ENCODE measurements around the gene NOL3.

NOL3 gene

GRCh38 chr16:67190041-67190440, 19.7 kb downstream of the NOL3 start, which contains the start of gene EXOC3L1:
EXOC3L1 (minus strand) TSS chr16:67190136; CDS start chr16:67189676, 460 bp downstream.
- no peak for DNase-seq (ENCODE audit: low read depth)

DNA sequence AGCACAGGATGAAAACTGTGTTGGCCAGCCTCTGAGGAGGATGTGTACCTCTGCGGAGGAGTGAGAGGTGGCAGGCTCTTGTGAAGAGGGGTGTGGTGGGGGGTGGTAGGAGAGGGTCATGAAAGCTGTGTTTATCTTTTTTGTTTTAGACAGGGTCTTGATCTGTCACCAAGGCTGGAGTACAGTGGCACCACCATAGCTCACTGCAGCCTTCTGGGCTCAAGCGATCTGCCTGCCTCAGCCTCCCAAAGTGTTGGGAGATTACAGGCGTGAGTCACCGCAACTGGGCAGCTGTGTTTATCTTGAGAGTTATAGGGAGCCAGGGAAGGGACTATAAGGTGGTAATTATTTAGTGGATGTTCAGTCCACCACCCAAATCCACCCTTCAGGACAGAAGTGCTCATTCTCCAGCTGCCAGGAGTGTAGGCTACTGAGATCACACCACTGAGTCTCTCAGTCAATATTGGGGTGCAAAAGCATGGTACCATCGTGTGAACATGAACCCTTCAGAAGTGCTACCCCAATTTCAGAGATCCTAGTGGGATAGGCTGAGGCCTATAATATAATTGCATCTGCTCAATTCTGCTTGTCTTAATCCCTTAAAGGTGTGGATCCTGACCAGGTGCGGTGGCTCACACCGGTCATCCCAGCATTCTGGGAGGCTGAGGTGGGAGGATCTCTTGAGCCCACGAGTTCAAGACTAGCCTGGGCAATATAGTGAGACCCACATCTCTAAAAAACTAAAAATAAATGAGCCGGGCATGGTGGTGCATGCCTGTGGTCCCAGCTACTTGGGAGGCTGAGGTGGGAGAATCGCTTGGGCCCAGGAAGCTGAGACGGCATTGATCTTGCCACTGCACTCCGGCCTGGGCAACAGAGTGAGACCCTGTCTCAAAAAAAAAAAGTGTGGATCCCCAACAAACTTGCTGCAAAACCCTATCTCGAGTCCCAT, 20.4 kb downstream of the NOL3 start:
- DNase-seq (ENCODE audit: low read depth), result no peak

GRCh38 chr16:67191411-67191994, 21.2 kb downstream of the NOL3 start:
- DNase-seq (ENCODE audit: low read depth), result no peak

- DNase-seq (ENCODE audit: low read depth), result peak; percentile 67
Observed at GRCh38 chr16:67191995-67192681, 21.8 kb downstream of the NOL3 start, which contains the start of gene E2F4. E2F4 (plus strand) TSS chr16:67192155; CDS start chr16:67192228, 73 bp downstream.

GRCh38 chr16:67192781-67193361, 22.5 kb downstream of the NOL3 start:
- DNase-seq (ENCODE audit: low read depth), result no peak

DNA sequence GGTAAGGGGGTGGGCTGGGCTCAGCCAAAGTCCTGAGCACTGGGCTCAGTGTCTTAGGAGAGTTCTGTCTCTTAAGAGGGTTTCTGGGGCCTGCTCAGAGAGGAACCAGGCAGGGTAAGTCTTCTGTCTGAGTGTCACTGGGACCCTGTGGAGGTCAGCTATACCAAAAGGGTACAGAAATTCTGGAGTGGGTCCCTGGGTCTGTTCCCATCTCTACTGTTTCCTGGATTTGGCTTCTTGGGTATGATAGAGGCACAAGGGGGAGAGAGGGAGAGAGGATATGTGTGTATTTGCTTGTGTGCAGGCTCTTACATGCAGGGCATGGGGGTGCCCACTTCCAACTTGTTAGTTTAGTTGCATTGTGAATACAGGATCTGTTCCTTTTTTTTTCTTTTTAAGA, 23.2 kb downstream of the NOL3 start:
- no peak for DNase-seq (ENCODE audit: low read depth)

DNA sequence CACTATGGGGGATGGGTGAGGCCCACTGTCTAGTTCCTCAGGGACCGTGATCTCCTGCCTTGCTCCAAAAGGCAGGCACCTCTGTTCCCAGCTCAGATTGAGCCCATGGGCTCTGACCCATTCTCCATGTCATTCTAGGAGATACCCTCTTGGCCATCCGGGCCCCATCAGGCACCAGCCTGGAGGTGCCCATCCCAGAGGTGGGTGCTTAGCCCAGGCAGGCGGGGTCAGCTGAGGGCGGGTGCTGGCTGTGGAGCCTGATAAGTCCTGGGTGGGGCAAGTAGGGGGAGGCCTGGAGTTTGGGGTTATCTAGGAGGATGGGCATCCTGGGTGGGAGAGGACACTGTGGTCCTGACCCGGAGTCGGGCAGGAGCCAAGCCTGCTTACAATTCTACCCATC, 23.9 kb downstream of the NOL3 start:
- no peak for DNase-seq (ENCODE audit: low read depth)

DNA sequence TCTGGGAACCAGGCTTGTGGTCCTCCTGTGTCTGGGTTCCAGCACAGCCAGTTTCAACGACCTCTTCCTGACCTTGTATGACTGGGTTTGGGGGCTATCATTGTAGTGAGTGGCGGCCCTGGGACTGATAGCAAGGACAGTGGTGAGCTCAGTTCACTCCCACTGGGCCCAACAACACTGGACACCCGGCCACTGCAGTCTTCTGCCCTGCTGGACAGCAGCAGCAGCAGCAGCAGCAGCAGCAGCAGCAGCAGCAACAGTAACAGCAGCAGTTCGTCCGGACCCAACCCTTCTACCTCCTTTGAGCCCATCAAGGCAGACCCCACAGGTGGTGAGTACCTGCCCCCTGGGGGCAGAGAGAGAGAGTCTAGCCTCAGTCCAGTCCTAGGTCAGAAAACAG, 25.3 kb downstream of the NOL3 start:
- no peak for DNase-seq (ENCODE audit: low read depth)

- DNase-seq (ENCODE audit: low read depth), result no peak
Observed at GRCh38 chr16:67196881-67197280, 26.5 kb downstream of the NOL3 start.

DNA sequence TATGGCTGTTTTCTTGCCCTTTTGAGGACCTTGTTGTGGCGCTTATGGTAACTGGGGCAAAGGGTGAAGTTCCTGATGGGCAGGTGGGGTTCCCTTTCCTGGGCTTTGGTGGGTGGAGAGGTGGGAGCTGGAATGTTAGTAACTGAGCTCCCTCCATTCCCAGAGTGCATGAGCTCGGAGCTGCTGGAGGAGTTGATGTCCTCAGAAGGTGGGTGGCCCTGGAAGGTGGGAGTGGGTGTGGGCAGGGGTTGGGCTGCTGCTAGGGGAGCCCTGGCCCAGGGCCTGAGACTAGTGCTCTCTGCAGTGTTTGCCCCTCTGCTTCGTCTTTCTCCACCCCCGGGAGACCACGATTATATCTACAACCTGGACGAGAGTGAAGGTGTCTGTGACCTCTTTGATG, 27.4 kb downstream of the NOL3 start:
- DNase-seq (ENCODE audit: low read depth), result no peak

DNA sequence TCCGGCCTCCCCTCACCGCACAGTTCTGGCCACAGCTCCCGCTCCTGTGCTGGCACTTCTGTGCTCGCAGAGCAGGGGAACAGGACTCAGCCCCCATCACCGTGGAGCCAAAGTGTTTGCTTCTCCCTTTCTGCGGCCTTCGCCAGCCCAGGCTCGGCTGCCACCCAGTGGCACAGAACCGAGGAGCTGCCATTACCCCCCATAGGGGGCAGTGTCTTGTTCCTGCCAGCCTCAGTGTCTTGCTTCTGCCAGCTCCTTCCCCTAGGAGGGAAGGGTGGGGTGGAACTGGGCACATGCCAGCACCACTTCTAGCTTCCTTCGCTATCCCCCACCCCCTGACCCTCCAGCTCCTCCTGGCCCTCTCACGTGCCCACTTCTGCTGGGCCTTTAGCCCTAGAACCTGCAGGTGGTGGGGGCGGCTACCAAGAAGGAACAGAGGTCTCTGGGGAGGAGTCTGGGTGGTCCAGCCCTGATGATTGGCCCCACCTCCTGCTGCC, 27.9 kb downstream of the NOL3 start:
- DNase-seq (ENCODE audit: low read depth), result no peak

- no peak for DNase-seq (ENCODE audit: low read depth)
Observed at GRCh38 chr16:67199011-67199807, 28.9 kb downstream of the NOL3 start, which contains the start of gene ELMO3. ELMO3 (plus strand) TSS chr16:67199131; CDS start chr16:67199327, 196 bp downstream.

GRCh38 chr16:67199808-67200198, 29.5 kb downstream of the NOL3 start:
- no peak for DNase-seq (ENCODE audit: low read depth)

GRCh38 chr16:67200491-67200890, 30.2 kb downstream of the NOL3 start:
- DNase-seq (ENCODE audit: low read depth), result no peak

- no peak for DNase-seq (ENCODE audit: low read depth)
Observed at GRCh38 chr16:67201411-67202345, 31.3 kb downstream of the NOL3 start.

DNA sequence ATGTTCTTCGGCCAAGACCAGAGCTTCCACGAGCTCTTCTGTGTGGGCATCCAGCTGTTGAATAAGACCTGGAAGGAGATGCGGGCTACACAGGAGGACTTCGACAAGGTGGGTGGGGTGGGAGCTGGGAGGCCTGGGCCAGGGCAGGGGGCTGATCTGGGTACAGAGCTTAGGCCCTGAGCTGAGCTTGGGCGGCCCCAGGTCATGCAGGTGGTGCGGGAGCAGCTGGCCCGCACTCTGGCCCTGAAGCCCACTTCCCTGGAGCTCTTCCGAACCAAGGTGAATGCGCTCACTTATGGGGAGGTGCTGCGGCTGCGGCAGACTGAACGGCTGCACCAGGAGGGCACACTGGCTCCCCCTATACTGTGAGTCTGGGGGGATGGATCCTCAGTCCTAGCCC, 32.1 kb downstream of the NOL3 start:
- DNase-seq (ENCODE audit: low read depth), result no peak

GRCh38 chr16:67202956-67203493, 32.7 kb downstream of the NOL3 start:
- no peak for DNase-seq (ENCODE audit: low read depth)

DNA sequence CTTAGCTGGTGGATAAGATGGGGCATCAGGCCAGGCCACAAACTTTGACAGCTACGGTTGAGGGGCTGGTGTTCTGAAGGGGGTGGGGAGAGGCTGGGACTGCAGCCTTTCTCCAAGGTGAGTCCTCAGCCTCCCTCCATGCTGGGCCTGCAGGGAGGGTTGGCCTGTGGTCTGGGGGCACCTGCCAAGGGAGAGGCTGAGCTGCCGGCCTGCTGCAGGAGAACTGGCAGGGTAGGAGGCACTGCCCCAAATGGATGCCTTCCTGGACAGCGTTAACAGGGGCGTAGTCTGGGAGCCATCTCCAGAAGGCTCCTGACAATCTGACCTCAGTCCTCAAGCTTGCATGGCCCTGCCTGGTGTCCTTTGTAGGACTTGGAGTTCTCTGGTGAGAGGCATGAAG, 33.7 kb downstream of the NOL3 start:
- DNase-seq (ENCODE audit: low read depth), result no peak

DNA sequence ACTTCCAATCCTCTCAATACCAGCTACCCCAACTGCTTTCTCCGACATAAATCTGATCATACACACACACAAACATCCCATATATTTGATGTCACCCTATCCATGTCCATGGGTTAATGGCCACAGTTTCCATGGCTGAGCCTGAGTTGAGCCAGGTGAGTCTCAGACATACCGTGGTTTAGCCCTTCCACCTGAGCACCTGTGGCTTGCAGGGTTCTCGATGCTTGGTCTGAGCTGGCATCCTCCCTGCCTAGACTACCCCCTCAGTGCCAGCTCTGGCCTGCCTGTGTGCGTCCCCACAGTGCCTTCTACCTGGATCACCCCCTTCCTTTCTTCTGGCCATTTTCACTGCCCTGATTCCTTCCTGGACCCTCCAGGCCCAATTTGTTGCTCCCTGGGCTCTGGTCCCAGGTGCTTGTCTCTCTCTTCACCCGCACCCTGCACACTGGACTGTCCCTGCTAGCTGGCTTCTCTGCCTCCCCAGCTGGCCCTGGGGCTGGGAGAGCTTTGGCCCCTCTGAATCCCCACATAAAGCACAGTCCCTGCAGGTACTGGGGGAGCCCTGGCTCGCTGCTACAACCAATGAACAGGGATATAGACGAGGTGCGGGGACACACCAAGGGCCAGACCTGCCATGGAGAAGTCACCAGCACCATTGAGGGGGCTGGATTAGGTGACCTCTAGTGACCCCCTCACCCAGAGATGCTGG, 35.9 kb downstream of the NOL3 start:
- no peak for DNase-seq (ENCODE audit: low read depth)
